Renal pelvis (tissue), 4 donors: ENCODE measurements around the gene C4BPA. TPM values are rescaled to one million over a fixed set of nuclear protein-coding genes. Genes with fewer than 3 reads are reported as not detected.

Experiments
- DNase-seq: peaks from one replicate; pipeline ENCODE4 v3.0.0-alpha.2; 2013
- polyA plus RNA-seq, 3 donors: library from polyadenylated mRNA; unstranded; fragments of 120-200 nt; gene quantifications; one replicate each; pipeline ENCODE4 v1.2.1, GENCODE V29; 2013; ENCODE audit not compliant: insufficient read length in 3 of 3

Gene C4BPA
- polyA plus RNA-seq, 3 donors, result 0.56 to 0.69 (median 0.59) TPM

DNA sequence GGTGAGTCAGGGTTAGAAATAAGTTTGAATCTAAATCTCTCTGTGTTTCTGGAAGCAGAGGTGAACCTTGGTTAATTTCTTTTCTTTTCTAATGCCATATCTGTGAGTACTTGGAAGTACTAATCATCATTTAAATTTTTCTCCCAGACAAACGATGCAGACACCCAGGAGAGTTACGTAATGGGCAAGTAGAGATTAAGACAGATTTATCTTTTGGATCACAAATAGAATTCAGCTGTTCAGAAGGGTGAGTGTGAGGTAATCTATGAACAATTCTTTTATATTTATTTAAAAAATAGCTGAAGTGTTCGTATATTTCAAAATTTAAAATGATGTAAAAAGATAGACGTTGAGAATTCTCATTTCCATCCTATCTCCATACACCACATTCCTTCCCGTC, 11.2 kb downstream of the C4BPA start:
- DNase-seq, result no peak

DNA sequence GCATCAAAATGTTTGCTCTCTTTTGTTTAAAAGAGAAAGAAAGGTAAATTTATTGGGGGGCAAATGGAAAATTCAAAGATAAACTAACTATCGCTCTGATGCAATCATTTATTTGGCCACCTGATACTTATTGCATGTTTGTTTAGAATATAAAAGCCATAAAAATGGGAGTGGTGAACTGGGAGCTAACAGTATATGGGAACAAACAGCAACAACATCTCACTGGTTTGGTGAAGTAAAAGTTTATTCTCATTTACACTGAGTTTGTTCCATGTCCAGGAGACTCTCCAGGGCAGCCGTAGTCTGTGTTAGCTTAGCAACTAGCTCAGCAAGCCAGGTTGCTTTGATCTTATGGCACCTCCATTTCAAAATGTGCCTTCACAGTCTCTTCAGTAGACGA, 20.4 kb downstream of the C4BPA start:
- no peak for DNase-seq

GRCh38 chr1:207128336-207128921, 24.4 kb downstream of the C4BPA start:
- DNase-seq, result no peak

GRCh38 chr1:207129053-207129452, 25.0 kb downstream of the C4BPA start:
- DNase-seq, result no peak

DNA sequence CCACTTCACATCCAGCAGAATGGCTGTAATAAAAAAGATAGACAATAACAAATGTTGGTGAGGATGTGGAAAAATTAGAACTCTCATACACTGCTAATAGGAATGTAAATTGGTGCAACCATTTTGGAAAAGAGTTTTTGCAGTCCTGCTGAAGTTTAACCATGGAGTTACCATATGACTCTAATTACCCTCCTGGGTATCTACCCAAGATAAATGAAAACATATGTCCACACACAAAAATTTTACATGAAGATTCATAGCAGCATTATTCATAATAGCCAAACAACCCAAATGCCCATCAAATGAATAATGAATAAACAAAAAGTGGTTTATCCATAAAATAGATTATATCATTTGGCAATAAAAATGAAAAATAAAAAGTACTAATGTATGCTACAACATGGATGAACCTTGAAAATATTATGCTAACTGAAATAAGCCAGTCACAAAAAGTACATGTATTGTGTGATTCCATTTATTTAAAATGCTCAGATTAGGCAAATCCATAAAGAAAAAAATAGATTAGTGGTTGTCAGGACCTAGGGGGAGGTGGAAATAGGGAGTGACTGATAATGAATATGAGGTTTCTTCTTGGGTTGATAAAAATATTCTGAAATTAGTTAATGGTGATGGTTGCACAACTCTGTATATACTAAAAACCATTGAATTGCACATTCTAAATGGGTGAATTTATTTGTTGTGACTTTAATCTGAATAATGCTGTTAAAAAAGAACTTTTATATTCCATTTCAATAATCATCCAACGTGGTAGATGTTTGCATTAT, 26.4 kb downstream of the C4BPA start:
- DNase-seq, result no peak

DNA sequence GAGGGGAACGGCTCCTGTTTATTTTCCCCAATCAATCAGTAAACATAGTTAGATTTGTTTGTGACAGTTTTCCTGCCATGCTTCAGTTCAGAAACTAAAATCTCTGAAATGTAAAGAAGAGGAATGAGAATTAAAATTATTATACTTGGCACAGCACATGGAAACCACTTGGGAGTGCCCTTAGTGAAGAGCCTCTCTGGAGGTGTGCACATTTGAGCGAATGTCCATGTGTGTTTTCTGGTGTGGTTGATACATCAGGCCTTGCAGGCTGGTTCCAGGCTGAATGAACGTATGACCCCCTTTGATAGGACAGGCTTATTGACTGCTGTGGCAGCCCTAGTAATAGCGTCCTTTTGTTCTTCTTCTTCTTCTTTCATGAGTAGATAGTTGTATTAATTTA, 27.1 kb downstream of the C4BPA start:
- DNase-seq, result no peak

- no peak for DNase-seq
These were observed 30.5 kb downstream of the C4BPA start for GRCh38 chr1:207134581-207134980.

DNA sequence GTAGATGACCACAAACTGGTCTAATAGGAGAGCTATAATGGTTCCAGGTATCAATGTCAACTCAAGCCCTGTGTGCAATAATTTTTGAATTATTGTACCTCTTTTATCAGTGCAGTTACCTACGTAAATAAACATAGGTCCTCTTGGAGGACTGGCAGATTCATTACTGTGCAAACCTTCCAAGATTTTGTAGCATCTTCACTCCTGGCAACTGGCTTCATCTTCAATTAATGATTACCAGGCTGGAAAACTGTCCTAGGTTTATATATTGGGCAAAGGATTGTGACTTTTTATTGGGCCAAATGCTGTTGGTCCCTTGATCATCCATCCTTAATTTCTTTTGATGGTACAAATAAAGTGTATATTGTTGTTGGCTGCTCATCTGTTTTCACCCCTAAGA, 35.6 kb downstream of the C4BPA start:
- no peak for DNase-seq

DNA sequence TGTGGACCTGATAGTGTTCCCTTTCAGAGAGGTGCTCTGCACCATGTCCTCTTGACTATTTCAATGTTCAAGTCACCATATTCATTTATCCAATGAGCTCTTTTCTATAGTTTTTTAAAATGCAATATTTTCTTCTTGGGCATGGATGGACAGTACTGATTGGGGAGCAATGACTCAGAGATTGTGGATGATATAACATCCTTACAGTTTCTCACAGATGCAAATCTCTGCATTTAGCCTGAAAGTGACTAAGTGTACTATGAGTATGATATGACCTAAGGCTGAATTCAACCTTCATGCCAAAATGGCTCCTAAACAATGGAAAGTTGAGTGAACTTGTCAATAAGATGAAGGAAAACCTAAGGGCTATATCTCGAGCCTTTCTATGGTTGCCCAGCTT, 36.5 kb downstream of the C4BPA start:
- no peak for DNase-seq

DNA sequence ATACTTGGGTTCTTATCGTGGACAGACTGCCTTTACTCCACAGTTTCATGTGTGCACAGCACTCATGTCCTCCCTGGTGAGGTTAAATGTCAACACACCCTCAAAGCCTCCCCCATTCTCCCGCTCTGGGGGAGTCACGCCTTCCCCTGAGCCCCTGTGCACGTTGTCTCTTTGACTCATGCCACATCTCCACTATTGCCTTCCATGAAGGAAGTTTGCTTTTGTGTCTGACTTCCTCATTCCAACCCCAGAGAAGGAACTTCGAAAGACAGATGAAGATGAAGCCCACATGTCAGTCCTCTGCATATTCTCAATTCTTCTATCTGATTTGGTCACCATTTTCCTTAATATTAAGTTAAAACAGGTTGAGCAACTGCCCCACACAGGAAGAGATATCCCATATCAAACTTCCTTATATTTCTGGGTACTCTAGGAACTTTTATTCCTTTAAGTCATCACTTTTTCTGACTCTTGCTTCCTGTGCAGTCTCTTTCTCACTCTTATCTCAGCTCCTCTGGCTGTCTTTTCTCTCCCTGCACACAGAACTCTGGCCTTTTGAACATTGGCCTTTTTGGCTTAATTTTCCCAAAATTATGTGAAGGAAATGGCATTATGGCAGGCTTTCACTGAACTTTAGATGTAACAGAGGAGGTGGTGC, 41.5 kb downstream of the C4BPA start:
- DNase-seq, result no peak

GRCh38 chr1:207151920-207152319, 47.9 kb downstream of the C4BPA start:
- no peak for DNase-seq

DNA sequence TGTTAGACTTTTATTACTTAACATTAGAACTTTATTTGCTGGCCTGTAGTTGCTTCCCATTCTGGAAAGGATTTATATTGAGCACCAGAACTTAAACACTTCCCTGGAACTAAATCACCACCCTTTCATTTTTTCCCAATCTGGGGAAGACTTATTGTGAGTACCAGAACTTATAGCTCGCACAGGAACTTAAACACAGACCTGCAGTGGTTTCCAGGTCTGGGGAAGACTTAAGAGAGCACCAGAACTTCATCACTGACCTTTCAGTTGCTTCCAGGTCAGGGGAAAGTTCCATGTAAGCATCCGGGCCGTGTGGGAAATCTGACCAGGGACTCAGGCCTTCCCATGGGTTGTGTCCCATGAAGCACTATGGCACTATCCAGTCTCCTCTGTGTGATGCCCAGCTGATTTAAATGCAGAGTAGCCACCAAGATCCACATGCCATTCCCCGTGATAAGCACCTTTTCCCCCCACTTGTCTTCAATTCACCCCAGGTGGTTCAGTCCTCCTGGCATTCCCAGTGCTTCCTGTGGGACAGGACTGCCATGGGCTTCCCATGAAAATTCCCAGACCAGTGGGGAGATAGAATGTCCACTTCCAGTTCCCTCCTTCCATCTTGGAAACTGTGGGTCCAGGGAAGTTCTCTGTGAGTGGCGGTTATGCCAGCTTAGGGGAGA, 48.9 kb downstream of the C4BPA start:
- DNase-seq, result no peak

- DNase-seq, result no peak
These were observed 51.0 kb downstream of the C4BPA start for GRCh38 chr1:207155028-207155427.

DNA sequence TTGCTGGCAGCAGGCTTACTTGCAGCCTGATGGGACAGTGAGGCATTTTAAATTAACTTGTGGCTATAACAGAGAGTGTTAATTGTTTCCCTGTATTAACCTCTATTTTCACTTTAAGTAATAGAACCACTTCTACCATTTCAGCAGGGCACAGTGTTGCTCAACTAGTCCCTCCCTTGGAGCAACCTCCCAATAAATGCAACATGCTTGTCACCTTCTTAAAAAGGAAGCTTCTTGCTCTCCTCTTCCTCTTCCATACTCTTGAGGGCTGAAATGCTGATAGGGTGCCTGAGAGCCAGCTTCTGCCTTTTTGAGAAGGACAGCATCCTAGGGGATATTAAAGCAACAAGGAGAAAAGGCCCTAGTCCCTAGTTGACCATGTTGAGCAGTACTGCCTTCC, 52.1 kb downstream of the C4BPA start:
- DNase-seq, result no peak

GRCh38 chr1:207156826-207157225, 52.8 kb downstream of the C4BPA start:
- DNase-seq, result no peak

GRCh38 chr1:207164086-207164485, 60.1 kb downstream of the C4BPA start:
- DNase-seq, result no peak

DNA sequence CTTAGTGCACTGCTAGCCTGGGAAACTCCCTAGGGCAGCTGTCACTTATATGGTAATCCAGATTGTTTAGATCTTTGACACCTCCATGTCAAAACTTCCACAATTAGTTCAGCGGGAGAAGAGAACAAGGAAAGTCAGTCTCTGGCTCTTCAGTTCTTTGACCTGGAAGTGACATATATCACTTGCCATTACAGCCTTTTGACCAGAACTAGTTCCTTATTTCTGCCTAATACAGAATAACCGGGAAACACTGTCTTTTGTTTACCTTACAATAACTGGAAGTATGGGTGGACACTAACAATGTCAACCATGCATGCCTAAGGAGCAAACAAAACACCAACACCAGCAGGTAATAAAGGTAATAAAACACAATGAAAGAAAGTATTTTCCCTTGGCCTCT, 68.3 kb downstream of the C4BPA start:
- no peak for DNase-seq

- DNase-seq, result no peak
These were observed 68.9 kb downstream of the C4BPA start for GRCh38 chr1:207172885-207173284.

DNA sequence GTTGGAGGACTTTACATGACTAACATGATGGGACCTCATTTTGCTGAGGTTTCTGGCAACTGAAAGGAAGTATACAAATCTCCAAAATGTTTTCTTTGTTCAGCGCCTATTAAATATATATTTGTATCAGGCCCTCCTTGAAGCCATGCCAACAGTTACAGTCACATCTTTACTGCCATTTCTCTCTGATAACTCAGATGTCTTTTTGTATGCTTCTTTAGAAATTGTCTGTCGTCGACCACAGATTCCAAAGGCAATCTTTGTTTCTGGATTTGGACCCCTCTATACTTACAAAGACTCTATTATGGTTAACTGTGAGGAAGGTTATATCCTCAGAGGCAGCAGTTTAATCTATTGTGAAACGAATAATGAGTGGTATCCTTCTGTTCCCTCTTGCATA, 69.4 kb downstream of the C4BPA start:
- DNase-seq, result no peak

- DNase-seq, result no peak
These were observed 70.9 kb downstream of the C4BPA start for GRCh38 chr1:207174913-207175312.

DNA sequence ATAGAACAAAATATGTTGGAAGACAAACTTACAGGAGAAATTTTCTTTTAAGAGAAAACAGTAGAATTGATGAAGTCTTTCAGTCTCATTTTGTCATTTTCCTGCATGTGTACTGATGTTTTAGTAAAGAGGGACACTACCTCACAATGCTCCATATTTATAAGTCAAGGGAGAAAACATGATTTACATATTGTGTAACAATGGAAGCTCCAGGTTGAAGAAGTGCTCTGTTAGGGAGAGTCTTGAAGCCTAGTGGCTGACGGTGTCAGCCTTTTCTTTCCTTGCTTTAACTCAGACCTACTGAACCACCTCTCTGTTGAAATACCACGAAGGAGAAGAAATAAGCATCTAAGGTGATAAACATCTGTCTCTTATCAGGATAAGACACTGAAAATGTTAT, 75.0 kb downstream of the C4BPA start:
- DNase-seq, result no peak

DNA sequence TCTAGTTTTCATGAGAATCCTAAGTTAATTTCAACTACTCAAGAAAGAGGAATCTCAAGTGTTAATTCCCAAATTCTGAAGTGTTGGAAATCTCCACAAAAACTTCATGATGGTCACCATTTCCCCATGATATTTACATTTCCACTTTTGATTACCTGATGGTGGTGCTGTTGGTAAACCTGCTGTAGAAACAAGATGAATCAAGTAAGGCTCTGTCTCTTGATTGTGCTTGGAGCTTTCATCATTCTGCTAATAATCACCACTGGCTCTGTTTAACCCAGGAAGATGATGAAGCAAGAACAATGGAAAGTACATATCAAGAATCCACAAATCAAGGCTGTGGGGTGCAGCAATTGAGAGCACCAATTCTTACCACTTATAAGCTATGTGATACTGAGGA, 77.8 kb downstream of the C4BPA start:
- DNase-seq, result no peak

DNA sequence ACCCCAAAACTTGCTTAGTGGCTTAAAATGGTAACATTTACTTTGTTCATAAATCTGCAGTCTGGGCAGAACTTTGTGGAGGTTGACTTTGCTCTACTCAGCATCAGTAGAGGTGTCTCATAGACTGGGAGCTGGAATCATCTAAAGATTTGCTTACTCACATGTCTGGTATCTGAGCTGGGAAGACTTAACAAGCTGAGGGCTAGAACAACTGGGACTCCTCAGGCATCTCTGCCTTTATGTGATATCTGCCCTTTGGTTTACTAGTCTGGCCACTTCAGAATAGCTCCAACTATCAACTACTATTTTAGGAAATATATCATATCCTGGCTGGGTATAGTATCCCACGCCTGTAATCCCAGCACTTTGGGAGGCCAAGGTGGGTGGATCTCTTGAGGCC, 82.5 kb downstream of the C4BPA start:
- no peak for DNase-seq
